Thoracic aorta (tissue), 2 donors: ENCODE data around the gene TTC39C. TPM values are rescaled to one million over a fixed set of nuclear protein-coding genes. Genes with fewer than 3 reads are reported as not detected.

Experiments
- ATAC-seq: fragments of 150-250 bp; one replicate; pipeline ENCODE4 v1.8.0; 2017; ENCODE audit warnings: low read depth; ENCODE audit not compliant: insufficient number of reproducible peaks, low FRiP score
- DNase-seq: peaks from one replicate; pipeline ENCODE4 v3.0.0-alpha.2; 2020; ENCODE audit warnings: low spot score
- H3K27ac ChIP-seq, 2 donors: fragments of 200-600 bp; sonication (generic); 1 replicate in 1 of 2; 2 replicates in 1 of 2; pipeline ENCODE4 v1.5.1; 2016; ENCODE audit warnings: mild to moderate bottlenecking in 2 of 2, moderate library complexity in 2 of 2
- H3K27me3 ChIP-seq: fragments of 200-600 bp; sonication (generic); replicated peaks from 2 replicates; pipeline ENCODE4 v1.6.0; 2016; ENCODE audit warnings: mild to moderate bottlenecking; ENCODE audit not compliant: insufficient read depth
- H3K36me3 ChIP-seq: fragments of 200-600 bp; sonication (generic); one replicate; pipeline ENCODE4 v1.5.1; 2016
- H3K4me1 ChIP-seq, 2 donors: fragments of 200-600 bp; sonication (generic); 1 replicate in 1 of 2; 2 replicates in 1 of 2; pipeline versions ENCODE4 v1.5.1 to v1.6.0; 2016; ENCODE audit warnings: low read depth in 2 of 2, mild to moderate bottlenecking in 1 of 2; ENCODE audit not compliant: control insufficient read depth in 1 of 2
- H3K4me3 ChIP-seq: fragments of 200-600 bp; sonication (generic); 2 replicates; pipeline ENCODE4 v1.5.1; 2016; ENCODE audit warnings: mild to moderate bottlenecking
- H3K9me3 ChIP-seq: fragments of 200-600 bp; sonication (generic); 2 replicates; pipeline ENCODE4 v1.5.1; 2016
- CTCF ChIP-seq: fragments of 200-600 bp; sonication (generic); IDR thresholded peaks from one replicate; pipeline ENCODE4 v1.5.1; 2019; ENCODE audit warnings: antibody characterized with exemption
- total RNA-seq, 2 donors: library from RNA; depleted of rRNA; stranded (reverse); fragments of >200 nt; gene quantifications; one replicate each; pipeline versions ENCODE4 v1.1.0 to v1.2.3, GENCODE V29; 2016

Gene TTC39C
- total RNA-seq, 2 donors from 2014 or later, result 13.5 to 23.4 TPM

- no peak for ATAC-seq
- no peak for DNase-seq
- no peak for TF ChIP-seq CTCF
- peaks cover 0 to 6% of the 10 kb centered on the region in 2 donors for H3K4me1 ChIP-seq
- no peaks in the 10 kb centered on the region for H3K27me3 ChIP-seq
- no peaks in the 10 kb centered on the region for H3K36me3 ChIP-seq
- no peak overlapping the region for H3K27ac ChIP-seq
- H3K9me3 ChIP-seq, result no peaks in the 10 kb centered on the region
- no peak overlapping the region for H3K4me3 ChIP-seq
Measured at GRCh38 chr18:24031318-24031717, 16.8 kb downstream of the TTC39C start.

GRCh38 chr18:24031916-24032315 is 17.4 kb downstream of the TTC39C start:
- ATAC-seq, result no peak
- no peak overlapping the region for H3K4me3 ChIP-seq
- no peaks in the 10 kb centered on the region for H3K9me3 ChIP-seq
- H3K36me3 ChIP-seq, result no peaks in the 10 kb centered on the region
- no peak for DNase-seq
- H3K27ac ChIP-seq, result no peak overlapping the region
- no peak for TF ChIP-seq CTCF
- no peaks in the 10 kb centered on the region for H3K27me3 ChIP-seq
- peaks cover 0 to 6% of the 10 kb centered on the region in 2 donors for H3K4me1 ChIP-seq

DNA sequence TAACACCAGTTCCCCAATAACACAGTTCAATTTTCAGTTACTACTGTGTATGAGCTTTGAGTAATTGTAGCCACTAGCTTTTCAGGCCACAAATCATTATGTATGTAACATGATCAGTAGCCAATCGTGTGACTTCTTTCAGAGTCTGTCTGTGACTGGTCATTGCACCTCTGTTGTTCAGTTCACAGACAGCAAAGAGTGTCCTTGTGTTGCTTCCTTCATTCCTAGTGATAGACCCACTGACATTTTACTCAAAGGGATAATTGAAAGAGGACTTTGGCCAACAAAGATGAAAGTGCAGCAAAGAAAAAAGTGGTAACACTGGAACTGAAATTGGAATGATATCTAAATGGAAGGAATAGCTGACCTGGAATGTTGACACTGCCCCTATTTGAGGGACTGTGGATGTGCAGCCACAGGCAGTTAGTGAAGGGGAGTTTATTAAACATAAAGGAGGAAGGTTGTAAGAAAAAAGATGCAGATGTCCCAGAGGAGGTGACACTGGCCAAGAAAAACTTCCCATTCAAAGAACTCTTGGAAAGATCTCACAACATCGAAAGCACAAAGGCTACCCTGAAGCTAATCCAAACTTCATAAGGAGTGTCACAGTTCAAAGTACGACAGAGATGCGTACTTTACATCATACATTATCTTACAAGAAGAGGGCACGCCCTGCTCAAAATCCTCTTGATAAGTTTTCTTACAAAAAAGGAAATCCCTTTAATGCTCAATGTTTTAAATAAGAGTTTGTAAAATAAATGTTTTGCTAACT is 19.3 kb downstream of the TTC39C start:
- DNase-seq, result no peak
- TF ChIP-seq CTCF, result no peak
- H3K4me1 ChIP-seq, result no peaks in the 10 kb centered on the region
- H3K36me3 ChIP-seq, result no peaks in the 10 kb centered on the region
- no peaks in the 10 kb centered on the region for H3K9me3 ChIP-seq
- no peak overlapping the region for H3K27ac ChIP-seq
- ATAC-seq, result no peak
- no peaks in the 10 kb centered on the region for H3K27me3 ChIP-seq
- no peak overlapping the region for H3K4me3 ChIP-seq

DNA sequence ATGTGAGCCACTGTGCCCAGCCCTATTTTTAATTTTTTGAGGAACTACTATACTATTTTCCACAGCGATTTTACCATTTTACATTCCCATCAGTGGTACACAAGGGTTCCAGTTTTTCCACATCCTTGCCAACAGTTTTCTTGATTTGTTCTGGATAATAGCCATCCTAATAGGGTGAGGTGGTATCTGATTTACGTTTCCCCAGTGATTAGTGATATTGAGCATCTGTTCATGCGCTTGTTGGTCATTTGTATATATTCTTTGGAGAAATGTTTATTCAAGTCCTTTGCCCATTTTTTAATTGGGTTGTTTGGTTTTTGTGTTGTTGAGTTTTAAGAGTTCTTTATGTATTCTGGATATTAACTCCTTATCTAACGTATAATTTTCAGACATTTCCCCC is 20.8 kb downstream of the TTC39C start:
- no peaks in the 10 kb centered on the region for H3K9me3 ChIP-seq
- H3K4me3 ChIP-seq, result no peak overlapping the region
- no peaks in the 10 kb centered on the region for H3K36me3 ChIP-seq
- no peak for ATAC-seq
- no peak for TF ChIP-seq CTCF
- DNase-seq, result no peak
- no peaks in the 10 kb centered on the region for H3K4me1 ChIP-seq
- H3K27me3 ChIP-seq, result no peaks in the 10 kb centered on the region
- no peak overlapping the region for H3K27ac ChIP-seq

- no peak for DNase-seq
- no peak for ATAC-seq
- TF ChIP-seq CTCF, result no peak
- Histone ChIP-seq H3K4me1 (no peaks in the 10 kb centered on the region), H3K27me3 (no peaks in the 10 kb centered on the region), H3K9me3 (no peaks in the 10 kb centered on the region), H3K36me3 (no peaks in the 10 kb centered on the region), H3K27ac (no peak overlapping the region), H3K4me3 (no peak overlapping the region)
Measured at GRCh38 chr18:24039671-24040070, 25.1 kb downstream of the TTC39C start.
